Measurements from ENCODE around the gene IFNG.

The IFNG gene

DNA sequence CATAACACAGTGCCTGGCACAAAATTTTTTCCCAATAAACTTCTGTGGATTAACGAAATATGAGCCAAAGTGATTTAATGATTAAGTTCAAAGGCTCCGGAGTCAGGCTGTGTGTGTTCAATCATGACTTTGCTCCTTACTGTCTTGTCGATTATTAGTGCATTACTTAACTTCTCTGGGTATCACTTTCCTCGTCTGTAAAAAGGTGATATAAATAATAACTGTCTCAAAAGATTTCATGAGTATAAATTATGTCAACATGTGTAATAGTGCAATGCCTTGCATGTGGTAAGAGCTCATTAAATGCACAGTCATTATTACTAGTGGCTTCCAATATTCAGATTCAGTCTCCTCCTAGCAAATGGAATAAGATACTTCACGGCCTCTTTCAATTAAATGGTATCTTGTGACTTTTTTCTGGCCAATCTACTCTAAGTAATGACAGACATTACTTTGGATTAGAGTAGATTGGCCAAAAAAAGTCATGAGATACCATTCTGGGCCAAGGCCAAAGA, 6.8 kb upstream of the IFNG start:
- DNase-seq (ENCODE audit: low read depth) = no peak

DNA sequence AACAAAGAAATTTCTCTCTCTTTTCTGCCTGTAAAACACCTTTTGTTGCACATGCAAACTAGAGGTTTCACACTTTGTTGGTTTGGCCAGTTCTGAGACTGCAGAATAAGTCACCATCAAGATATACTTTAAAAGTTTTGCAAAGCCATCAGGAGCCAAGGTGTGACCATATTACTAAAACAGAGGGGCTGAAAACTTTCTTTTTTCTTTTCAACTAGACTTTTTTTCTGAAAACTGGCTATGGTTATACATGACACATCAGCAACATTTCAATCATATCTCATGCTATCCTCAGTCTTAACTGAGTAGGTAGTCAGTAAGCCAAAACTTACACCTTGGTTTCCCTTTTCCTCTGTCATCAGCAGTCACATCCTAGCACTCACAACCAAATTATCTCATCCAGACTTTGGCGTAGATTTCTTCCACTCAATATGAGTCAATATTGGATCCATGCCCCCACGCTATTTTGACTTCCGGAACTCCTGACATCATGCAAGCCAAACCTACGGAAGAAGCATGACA, 4.1 kb upstream of the IFNG start:
- no peak for DNase-seq (ENCODE audit: low read depth)

DNA sequence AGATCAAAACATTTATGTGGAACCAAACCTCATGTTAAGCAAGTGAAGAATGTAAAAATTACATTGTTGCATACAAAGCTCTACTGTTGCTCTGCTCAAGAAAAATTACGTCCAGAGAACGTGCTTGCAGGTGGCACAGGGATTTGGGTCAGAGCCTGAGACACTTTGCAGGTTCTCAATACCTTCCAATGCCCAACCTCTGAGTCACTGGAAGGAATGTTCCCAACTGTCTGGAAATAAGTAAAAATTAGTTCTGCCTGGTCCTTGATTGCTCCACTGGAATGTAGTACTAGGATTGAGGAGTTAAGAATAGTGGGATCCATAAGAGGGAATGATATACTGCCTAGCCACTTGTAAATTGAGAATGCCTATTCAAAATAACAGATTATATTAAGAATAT, 2.8 kb upstream of the IFNG start:
- no peak for DNase-seq (ENCODE audit: low read depth)

DNA sequence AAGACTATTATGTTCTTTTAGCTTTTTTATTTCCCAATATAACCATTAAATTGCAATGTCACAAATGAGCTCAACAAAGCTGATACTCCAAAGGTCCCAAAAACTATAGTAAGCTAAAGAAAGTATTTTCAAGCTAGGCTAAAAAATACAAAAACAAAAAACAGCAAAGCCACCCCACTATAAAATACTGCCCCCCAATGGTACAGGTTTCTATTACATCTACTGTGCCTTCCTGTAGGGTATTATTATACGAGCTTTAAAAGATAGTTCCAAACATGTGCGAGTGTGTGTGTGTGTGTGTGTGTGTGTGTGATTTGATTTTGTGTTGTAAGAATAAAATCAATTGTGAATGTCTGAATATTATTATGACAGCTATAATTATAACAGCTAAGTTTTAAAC, 1.1 kb downstream of the IFNG start:
- DNase-seq (ENCODE audit: low read depth) = peak; percentile 12

DNA sequence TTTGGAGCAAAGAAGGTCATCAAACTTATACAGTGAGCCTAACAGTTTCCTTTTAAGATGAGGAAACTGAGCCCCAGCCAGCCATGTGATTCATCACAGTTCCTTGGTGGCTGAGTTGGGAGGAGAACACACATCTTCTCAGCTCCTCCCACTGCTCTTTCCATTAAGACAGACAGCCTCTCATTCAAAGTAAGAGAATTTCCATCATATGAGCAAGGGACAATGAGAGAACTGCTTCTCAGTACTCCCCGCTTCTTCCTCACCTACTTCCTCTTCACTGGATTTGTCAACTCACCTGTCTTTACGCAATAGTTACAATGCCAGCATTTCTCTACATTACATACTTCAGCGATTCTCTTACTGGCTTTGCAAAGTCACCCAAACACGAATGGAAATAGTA, 2.2 kb downstream of the IFNG start:
- no peak for DNase-seq (ENCODE audit: low read depth)

DNA sequence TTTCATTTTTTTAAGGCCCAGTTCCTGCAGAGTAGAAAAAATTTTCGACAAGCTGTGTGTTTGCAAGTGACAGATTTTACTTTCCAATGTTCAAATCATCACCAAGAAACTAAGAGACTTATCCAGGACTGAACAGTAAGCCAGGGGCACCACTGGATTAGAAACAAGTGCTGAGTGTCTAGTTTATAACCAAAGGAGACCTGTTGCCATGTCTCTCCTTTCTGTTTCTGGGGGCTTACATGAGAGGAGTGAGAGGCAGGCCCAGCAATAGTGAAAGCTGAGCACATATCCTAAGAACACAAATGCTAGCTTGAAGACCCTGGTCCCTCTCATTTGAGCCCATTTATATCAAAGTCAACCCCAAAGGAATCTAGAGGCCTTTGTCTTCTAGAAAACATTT, 2.9 kb downstream of the IFNG start:
- no peak for DNase-seq (ENCODE audit: low read depth)

DNA sequence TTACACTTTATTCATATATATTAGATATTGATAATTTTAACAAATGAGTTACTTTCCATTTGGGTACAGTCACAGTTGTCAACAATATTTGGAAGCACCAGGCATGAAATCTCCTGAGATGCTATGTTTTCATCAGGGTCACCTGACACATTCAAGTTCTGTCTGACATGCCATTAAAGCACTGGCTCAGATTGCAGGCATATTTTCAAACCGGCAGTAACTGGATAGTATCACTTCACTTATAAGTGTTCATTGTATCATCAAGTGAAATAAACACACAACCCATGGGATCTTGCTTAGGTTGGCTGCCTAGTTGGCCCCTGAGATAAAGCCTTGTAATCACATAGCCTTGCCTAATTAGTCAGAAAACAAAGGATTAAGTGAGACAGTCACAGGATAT, 4.8 kb downstream of the IFNG start:
- no peak for DNase-seq (ENCODE audit: low read depth)

DNA sequence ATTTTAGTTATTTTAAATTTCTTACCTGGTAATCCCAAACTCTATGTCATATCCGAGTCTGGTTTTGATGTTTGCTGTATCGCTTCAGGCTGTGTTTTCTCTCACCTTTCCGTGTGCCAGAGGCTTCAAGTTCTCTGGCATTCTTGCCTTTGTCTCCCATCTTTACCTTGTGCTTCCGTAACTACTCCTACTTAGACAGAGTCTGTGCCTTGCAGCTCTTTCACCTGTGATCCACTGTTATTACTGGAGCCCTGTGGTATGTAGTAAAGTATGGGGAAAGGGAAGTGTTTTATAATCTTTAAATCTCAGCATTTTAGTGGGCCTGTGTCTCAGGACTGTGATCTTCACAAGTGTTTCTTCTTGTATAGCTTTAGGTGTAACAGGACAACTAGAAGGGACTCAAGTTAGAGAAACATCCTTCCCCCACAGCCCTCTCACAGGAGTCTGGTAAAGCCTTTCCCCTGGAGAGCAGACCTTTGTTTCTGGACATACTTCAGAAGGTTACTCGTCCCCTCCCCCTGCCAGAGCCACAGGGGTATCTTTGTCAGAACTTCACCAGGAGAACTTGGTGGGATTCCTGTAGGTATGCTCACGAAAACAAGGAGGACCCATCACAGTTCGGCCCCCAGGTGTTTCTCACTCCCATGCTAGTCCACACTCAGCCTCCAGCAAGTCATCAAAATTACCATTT, 11.1 kb downstream of the IFNG start:
- no peak for DNase-seq (ENCODE audit: low read depth)

DNA sequence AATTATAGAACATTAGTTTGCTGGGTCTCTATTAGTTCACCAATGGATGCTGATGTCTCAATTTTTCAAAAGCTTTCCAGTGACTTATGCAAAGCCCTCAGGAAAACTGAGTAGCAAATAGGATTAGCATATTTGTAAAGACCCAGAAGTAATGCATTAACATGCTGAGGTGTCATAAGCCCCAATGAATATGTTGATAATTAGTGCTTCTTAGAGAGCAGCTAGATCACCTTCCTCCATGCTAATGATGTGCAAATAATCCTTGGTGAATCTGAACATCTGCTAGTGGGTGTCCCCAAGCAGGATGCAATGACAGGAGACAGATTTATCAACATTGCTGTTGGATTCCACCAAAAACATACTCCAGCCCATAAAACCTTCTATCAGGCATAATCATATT, 19.0 kb downstream of the IFNG start:
- no peak for DNase-seq (ENCODE audit: low read depth)

DNA sequence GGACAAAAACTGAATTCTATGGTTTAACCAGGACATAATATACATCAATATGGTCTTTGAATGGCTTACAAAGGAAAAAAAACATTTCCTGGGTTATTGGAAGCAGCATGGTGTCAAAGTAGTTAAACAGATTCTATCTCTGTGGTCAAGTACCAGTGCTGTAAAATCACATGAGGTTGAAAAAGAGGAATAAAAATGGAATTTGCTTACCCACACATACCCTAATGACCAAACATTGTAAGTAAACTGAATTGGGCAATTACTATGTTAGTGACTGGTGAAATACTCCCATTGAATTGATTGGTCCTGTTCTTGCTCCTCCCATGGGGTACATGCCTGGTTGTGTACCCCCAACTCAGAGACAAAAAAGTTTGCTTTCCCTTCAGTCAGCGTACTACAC, 19.6 kb downstream of the IFNG start:
- DNase-seq (ENCODE audit: low read depth) = no peak

DNA sequence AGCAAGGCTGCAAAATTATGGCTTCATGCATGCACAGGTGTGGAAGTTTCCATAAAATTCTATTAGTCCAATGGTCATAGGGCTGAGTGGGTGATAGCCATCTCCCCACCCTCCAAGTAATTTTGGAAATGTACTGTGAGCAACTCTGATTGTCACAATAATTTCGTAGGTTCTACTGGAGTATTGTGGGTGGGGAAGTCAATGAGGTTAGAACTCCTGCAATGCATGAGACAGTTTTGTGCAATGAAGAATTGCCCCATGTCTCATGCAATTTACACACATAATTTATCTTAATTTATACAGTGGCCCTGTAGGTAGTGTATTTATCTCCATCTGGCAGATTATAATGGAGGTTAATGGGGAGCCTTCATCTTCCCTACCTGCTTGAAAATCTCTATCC, 20.5 kb downstream of the IFNG start:
- no peak for DNase-seq (ENCODE audit: low read depth)

DNA sequence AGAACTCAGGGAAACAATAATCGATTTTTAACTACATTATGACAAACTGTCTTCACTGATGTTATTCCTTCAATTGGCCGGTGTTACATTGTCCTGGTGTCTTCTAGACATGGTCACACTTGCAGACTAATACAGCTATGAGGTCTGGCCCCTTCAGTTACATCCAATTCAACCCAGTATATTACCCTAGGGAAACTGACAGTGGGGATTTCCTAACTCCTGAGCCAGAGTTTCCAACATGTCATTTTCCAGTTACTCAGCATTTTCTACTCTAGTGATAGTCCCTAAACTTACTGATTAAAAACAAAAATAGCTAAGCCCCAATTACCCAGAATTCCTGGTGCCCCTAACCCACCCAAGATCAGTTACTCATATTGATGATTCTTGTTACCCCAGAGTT, 21.1 kb downstream of the IFNG start:
- no peak for DNase-seq (ENCODE audit: low read depth)

DNA sequence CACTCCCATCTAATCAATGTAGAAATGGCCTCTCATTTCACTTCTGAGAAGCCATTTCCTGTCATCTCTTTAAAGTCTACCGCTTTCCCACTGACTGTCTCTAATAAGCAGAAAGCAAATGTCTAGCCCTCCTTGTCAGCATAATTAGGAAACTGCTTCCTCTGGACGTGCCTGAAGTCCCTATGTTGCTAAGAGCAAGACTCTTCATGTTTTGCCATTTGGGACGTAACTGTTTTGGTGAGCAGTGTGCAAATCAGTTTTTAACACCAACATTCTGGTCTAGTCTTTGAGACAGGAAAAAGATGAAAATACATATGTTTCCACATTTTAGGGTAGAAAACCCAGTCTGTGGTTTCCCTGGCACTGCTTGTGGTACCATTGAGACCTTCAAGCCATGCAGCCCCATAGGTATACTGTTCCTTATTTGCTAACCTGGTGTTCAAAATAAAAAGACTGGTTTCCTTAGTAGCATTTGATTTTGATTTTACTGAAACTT, 22.2 kb downstream of the IFNG start:
- DNase-seq (ENCODE audit: low read depth) = no peak

DNA sequence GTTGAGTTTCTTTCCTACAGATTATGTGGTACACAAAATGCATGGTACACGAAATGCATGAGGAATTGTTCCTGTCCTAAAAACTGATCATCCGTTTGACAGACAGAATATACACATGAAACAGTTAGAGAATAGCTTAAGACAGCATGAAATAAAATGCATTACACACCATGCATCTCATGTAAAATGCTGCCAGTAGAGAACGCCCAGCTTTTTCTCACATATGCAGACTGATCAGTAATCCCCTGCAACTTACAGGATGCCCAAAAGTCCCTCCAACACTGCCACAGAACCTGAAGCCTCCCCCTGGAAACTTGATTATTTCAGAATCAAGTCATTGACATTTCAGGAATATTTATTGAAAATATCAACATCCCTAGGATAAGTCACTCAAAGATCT, 24.0 kb downstream of the IFNG start:
- no peak for DNase-seq (ENCODE audit: low read depth)

DNA sequence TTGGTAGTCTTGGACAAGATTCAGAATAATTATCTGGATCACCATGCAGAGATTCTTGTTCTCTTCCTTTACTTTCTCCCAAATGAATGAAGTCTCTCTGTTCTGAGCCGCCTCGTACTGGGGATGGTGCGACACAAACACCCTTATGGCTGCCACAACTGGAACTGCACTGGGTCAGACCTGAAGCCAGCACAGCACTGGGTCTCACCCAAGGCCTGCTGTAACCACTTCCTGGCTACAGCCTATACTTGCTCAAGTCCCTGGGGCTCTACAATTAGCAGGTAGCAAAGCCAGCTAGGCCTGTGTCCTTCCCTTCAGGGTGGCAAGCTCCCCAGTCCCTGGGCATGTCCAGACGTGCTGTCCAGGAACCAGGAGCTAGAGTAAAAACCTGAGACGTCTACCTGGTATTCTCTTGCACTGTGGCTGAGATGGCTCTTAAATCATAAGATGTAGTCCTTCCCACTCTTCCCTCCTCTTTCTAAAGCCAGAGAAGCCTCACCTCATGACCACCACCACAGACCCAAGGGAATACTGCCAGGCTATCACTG, 27.6 kb downstream of the IFNG start:
- DNase-seq (ENCODE audit: low read depth) = no peak

DNA sequence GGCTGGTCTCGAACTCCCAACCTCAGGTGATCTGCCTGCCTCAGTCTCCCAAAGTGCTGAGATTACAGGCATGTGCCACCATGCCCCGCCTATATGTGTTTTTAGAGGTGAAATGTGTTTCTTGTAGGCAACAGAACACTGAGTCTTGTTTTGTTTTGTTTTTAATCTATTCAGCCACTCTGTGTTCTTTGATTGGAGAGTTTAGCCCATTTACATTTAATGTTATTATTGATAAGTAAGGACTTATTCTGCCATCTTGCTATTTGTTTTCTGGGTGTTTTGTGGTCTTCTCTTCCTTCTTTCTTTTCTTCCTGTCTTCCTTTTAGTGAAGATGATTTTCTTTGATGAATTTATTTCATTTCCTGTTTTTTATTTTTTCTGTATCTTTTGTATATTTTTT, 29.6 kb downstream of the IFNG start:
- no peak for DNase-seq (ENCODE audit: low read depth)

DNA sequence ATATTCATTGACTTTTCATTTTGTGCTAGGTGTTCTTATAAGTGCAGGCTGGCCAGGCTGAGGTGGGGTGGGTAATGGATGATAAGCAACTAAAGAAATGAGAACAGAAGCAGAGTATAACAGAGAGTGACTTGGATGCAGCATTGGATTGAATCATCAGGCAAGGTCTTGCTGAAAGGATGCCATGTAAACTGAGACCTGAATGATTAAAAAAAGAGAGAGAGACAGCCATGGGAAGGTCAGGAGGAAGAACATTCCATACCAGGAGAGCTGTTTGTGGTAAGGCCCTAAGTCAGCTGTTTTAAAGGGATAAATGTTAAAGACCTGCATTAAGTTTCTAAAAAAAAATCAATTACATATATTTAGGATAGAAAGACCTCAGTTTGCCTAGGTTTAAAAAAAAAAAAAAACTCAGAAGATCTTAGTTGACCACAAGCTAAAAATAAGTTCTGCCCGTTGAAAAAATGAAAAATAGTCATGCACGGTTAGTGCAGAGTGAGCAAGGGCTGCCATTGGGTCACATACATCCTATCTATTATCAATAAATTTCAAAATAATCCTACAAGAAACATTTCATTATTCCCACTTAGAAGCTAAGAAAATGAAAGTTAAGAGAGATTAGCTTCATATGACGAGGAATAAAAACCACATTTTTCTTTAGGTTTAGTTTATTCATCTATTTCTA, 37.2 kb downstream of the IFNG start:
- peak; percentile 19 for DNase-seq (ENCODE audit: low read depth)

DNA sequence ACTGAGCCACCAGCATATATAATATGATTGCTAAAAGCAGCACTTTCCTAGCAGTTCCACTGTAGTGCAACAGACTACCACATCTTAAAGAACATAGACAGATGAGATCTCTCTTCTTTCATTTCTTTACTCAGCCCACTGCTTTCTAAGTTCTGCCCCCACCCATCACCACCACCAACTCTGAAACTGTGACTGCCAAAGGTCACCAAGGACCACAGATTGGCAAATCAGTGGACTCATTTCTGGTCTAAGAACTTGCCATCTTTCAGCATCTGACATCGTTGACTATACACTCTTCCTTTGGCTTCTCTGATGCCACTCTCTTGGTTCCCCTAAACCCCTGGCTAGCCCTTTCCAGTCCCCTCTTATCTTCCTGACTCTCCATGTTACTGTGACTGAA, 38.4 kb downstream of the IFNG start:
- no peak for DNase-seq (ENCODE audit: low read depth)

DNA sequence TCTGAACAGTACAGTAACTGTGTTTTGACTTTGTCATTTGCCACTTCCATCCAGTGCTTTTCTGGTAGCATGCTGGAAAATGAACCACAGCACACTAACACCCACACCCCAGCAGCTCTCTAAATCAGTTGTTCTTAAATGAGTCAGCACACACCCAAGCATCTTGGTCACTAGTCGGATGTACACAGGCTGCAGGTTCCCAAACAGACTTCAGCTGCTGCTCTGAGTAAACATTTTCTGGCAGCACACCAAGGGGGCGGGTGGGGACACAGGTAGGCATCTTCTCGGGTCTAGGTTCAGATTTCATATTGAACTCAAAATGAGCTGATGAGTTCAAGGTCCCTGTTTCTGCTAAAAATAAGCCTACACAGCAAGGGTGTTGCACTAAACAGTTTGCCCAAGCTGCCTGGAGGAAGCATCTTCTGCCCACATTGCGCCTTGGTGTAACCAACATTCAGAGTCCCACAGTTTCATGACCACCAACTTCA, 39.8 kb downstream of the IFNG start:
- DNase-seq (ENCODE audit: low read depth) = no peak

DNA sequence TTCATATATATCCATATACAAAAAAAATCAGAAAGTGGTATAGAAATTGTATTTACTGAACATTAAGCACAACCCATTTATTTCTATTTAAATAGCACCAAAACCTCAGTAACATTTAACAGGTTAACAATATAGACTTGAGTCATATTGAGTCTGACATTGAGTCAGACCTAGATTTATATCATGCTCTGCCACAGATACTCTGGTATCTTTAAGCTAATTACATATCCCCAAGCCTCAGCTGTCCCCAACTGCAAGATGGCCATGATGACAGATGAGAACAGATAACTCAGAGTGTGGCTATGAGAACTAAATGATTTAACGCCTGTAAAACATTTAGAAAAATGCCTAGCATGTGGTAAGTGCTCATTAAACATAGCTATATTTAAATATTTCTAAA, 40.3 kb downstream of the IFNG start:
- DNase-seq (ENCODE audit: low read depth) = no peak

DNA sequence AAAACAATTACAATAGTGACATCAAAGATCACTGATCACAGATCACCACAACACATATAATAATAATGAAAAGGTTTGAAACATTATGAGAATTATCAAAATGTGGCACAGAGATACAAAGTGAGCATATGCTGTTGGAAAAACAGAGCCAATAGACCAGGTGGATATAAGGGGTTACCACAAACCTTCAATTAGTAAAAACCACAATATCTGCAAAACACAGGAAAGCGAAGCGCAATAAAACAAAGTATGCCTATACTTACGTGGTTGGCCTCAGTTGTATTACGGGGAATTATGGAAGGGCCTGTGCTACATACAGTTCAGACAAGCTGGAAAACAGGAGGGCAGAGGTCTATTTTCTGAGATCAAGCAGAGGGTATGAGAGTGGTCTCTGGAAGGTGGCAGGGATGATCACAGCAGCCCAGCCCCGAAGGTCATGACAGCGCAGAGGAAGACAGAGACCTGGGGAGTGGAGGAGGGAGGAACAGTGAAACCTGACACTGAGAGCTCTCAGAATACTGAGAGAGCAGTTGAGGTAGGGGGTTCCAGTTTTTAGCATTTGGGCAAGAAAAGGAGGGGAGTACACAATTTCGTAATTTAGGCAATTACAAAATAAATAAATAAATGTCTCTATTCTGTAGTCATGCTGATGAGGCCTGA, 41.3 kb downstream of the IFNG start:
- no peak for DNase-seq (ENCODE audit: low read depth)

DNA sequence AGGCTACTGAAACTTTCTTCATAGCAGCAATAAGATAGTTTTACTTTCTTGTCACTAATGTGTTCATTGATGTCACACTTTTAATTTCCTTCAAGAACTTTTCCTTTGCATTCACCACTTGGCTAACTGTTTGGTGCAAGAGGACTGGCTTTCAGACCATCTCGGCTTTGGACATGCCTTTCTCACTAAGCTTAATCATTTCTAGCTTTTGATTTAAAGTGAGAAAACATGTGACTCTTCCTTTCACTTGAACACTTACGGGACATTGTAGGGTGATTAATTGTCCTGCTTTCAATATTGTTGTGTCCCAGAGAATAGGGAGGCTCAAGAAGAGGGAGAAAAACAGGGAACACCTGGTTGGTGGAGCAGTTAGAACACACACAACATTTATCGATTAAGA, 41.9 kb downstream of the IFNG start:
- DNase-seq (ENCODE audit: low read depth) = no peak

DNA sequence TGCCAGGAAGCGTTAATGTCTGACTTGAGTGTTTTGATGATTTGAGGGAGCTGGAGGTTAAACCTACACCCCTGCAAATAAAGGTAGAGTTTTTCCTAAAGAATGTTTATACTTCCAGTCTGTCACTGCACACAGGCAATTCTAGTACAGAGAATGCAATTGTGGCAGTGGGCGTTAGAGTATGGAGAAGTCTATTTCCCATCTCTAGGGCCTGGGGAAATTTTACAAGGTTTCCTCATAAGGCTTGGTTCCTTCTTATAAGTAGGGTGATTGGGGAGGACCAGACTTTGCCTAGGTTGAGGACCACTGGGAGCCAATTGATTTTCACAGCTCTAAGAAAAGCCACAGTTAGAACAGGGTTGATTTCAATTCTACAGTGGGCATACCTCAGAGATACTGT, 44.3 kb downstream of the IFNG start:
- DNase-seq (ENCODE audit: low read depth) = no peak

All from EH (cell line).